Neural cell (in vitro differentiated cells): ENCODE measurements around the gene GTPBP6. TPM values are rescaled to one million over a fixed set of nuclear protein-coding genes. Genes with fewer than 3 reads are reported as not detected.

Experiments
- H2AFZ ChIP-seq: fragments of 200-600, 300-800 bp; sonication (generic), shearing (Covaris generic); 2 replicates; pipeline ENCODE4 v1.6.0; 2014; ENCODE audit warnings: low read depth, mild to moderate bottlenecking, antibody characterized with exemption, low read length, moderate library complexity
- H3F3A ChIP-seq: fragments of 200-600 bp; shearing (Covaris generic); 2 replicates; pipeline ENCODE4 v1.6.1; 2016; ENCODE audit warnings: mild to moderate bottlenecking, moderate library complexity, mixed read lengths, antibody characterized with exemption, low read length; ENCODE audit not compliant: insufficient read depth, poor library complexity, severe bottlenecking
- H3K27ac ChIP-seq: fragments of 200-600, 300-800 bp; sonication (generic), shearing (Covaris generic); 2 replicates; pipeline ENCODE4 v1.5.1; 2014; ENCODE audit warnings: mild to moderate bottlenecking, low read length, moderate library complexity
- H3K27me3 ChIP-seq: fragments of 300-800, 200-600 bp; sonication (generic), shearing (Covaris generic); 2 replicates; pipeline ENCODE4 v1.6.0; 2014; ENCODE audit warnings: mild to moderate bottlenecking, low read depth, low read length, moderate library complexity; ENCODE audit not compliant: insufficient read depth
- H3K36me3 ChIP-seq: fragments of 300-800, 200-600 bp; sonication (generic), shearing (Covaris generic); 2 replicates; pipeline ENCODE4 v1.5.1; 2014; ENCODE audit warnings: mild to moderate bottlenecking, antibody characterized with exemption, low read length, moderate library complexity; ENCODE audit not compliant: insufficient read depth
- H3K4me2 ChIP-seq: fragments of 300-800, 200-600 bp; sonication (generic), shearing (Covaris generic); 2 replicates; pipeline ENCODE4 v1.6.0; 2014; ENCODE audit warnings: mild to moderate bottlenecking, low read length
- H3K4me3 ChIP-seq: fragments of 300-800, 200-600 bp; sonication (generic), shearing (Covaris generic); 2 replicates; pipeline ENCODE4 v1.5.1; 2014; ENCODE audit warnings: mild to moderate bottlenecking, low read length, moderate library complexity
- H3K79me2 ChIP-seq: fragments of 200-600 bp; shearing (Covaris generic); replicated peaks from 2 replicates; pipeline ENCODE4 v1.6.0; 2014; ENCODE audit warnings: mild to moderate bottlenecking, low read length, moderate library complexity; ENCODE audit not compliant: insufficient read depth
- H3K9ac ChIP-seq: fragments of 300-800, 200-600 bp; sonication (generic), shearing (Covaris generic); 2 replicates; pipeline ENCODE4 v1.6.1; 2016; ENCODE audit warnings: mild to moderate bottlenecking, low read length, mixed read lengths
- H3K9me2 ChIP-seq: fragments of 200-600 bp; shearing (Covaris generic); 2 replicates; pipeline ENCODE4 v1.6.1; 2016; ENCODE audit warnings: mild to moderate bottlenecking, low read length, mixed read lengths; ENCODE audit not compliant: insufficient read depth
- H3K9me3 ChIP-seq: fragments of 200-600, 300-800 bp; sonication (generic), shearing (Covaris generic); 2 replicates; pipeline ENCODE4 v1.6.1; 2016; ENCODE audit warnings: mild to moderate bottlenecking, mixed run types, low read length, moderate library complexity, mixed read lengths
- H4K20me1 ChIP-seq: fragments of 200-600 bp; shearing (Covaris generic); 2 replicates; pipeline ENCODE4 v1.6.1; 2016; ENCODE audit warnings: mild to moderate bottlenecking, mixed run types; ENCODE audit not compliant: insufficient read depth
- EP300 ChIP-seq: fragments of 450-650 bp; conservative IDR thresholded peaks from 2 replicates; pipeline ENCODE4 v1.6.1; 2014; ENCODE audit warnings: antibody characterized with exemption, mild to moderate bottlenecking, moderate library complexity; ENCODE audit not compliant: poor library complexity, severe bottlenecking
- EZH2 ChIP-seq: fragments of 200-600, 300-800 bp; shearing (Covaris generic), sonication (generic); IDR thresholded peaks from 2 replicates; pipeline ENCODE4 v1.6.1; 2014; ENCODE audit warnings: antibody characterized with exemption, low read length, borderline replicate concordance, mild to moderate bottlenecking; ENCODE audit not compliant: insufficient read depth, poor library complexity, severe bottlenecking
- MXI1 ChIP-seq: fragments of 450-650 bp; conservative IDR thresholded peaks from 2 replicates; pipeline ENCODE4 v1.6.1; 2014; ENCODE audit warnings: antibody characterized with exemption, mild to moderate bottlenecking; ENCODE audit not compliant: poor library complexity, severe bottlenecking
- POLR2AphosphoS5 ChIP-seq: IDR thresholded peaks from 2 replicates; pipeline ENCODE4 v1.6.1; 2012
- RAD21 ChIP-seq: fragments of 450-650 bp; conservative IDR thresholded peaks from 2 replicates; pipeline ENCODE4 v1.6.1; 2014; ENCODE audit warnings: antibody characterized with exemption, mild to moderate bottlenecking, moderate library complexity
- SMC3 ChIP-seq: fragments of 450-650 bp; conservative IDR thresholded peaks from 2 replicates; pipeline ENCODE4 v1.6.1; 2014; ENCODE audit warnings: antibody characterized with exemption, mild to moderate bottlenecking, moderate library complexity; ENCODE audit not compliant: poor library complexity
- TAF1 ChIP-seq: IDR thresholded peaks from 2 replicates; pipeline ENCODE4 v1.6.1; 2012; ENCODE audit warnings: low read depth
- polyA plus RNA-seq: library from polyadenylated mRNA; depleted of rRNA; stranded (reverse); fragments of >200 nt; gene quantifications from 2 replicates; pipeline ENCODE4 v1.2.3, GENCODE V29; 2014
- TF ChIP-seq, protein P1 (sequence below): IDR thresholded peaks from 2 replicates; pipeline ENCODE4 v1.6.1; 2012; ENCODE audit warnings: borderline replicate concordance
- TF ChIP-seq, protein P2 (sequence below): fragments of 450-650 bp; IDR thresholded peaks from 2 replicates; pipeline ENCODE4 v1.5.1; 2014; ENCODE audit warnings: antibody characterized with exemption, mild to moderate bottlenecking, moderate library complexity; ENCODE audit not compliant: poor library complexity, severe bottlenecking

GTPBP6 gene
- polyA plus RNA-seq, 1 donor from 2014 or later = 23.6 TPM

DNA sequence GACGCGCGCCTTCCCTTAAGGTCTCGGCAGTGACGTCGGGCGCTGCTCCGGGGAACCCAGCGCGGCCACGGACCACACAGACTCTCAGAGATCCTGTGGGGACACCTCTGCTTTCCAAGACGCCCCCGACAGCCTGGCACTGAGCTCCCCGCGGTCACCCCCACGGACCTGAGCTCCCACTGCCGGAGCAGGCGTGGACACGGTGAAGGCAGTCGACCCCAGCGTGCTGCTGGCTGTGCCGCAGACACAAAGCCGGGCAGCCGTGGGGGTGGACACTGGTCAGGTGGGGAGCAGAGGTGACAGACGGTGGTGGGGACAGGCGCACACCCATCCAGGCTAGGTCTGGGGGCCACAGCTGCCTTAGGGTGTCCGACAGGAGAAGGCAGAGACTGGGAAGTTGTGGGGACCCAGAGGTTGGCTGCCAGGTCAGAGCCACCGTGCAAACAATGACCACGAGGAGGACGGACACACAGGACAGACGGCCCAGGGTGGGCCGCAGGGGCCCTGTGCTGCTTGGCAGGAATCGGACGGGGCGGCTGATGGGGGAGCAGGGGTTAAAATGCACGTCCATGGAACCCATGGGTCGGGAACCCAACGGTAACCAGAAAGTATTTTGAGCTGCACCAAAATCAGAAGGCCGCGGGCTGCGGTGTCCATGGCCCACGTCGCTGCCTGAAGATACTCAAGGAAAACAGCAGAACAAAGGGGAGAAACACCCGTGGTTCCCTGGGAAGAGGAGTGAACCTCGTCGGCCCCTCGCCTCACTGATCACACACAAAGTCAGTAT is 16.6 kb upstream of the GTPBP6 start:
- H2AFZ ChIP-seq = no peak overlapping the region
- H3K79me2 ChIP-seq = no peaks in the 10 kb centered on the region
- no peak overlapping the region for H3K9ac ChIP-seq
- no peak overlapping the region for H3K4me3 ChIP-seq
- no peaks in the 10 kb centered on the region for H3F3A ChIP-seq
- H3K27ac ChIP-seq = no peak overlapping the region
- TF ChIP-seq TAF1 (no peak), POLR2AphosphoS5 (no peak), EP300 (no peak), SMC3 (no peak)
- TF ChIP-seq, protein P1, sequence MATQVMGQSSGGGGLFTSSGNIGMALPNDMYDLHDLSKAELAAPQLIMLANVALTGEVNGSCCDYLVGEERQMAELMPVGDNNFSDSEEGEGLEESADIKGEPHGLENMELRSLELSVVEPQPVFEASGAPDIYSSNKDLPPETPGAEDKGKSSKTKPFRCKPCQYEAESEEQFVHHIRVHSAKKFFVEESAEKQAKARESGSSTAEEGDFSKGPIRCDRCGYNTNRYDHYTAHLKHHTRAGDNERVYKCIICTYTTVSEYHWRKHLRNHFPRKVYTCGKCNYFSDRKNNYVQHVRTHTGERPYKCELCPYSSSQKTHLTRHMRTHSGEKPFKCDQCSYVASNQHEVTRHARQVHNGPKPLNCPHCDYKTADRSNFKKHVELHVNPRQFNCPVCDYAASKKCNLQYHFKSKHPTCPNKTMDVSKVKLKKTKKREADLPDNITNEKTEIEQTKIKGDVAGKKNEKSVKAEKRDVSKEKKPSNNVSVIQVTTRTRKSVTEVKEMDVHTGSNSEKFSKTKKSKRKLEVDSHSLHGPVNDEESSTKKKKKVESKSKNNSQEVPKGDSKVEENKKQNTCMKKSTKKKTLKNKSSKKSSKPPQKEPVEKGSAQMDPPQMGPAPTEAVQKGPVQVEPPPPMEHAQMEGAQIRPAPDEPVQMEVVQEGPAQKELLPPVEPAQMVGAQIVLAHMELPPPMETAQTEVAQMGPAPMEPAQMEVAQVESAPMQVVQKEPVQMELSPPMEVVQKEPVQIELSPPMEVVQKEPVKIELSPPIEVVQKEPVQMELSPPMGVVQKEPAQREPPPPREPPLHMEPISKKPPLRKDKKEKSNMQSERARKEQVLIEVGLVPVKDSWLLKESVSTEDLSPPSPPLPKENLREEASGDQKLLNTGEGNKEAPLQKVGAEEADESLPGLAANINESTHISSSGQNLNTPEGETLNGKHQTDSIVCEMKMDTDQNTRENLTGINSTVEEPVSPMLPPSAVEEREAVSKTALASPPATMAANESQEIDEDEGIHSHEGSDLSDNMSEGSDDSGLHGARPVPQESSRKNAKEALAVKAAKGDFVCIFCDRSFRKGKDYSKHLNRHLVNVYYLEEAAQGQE = no peak
- H3K9me3 ChIP-seq = no peaks in the 10 kb centered on the region
- H3K9me2 ChIP-seq = no peaks in the 10 kb centered on the region
- no peaks in the 10 kb centered on the region for H3K27me3 ChIP-seq
- H4K20me1 ChIP-seq = no peaks in the 10 kb centered on the region
- no peaks in the 10 kb centered on the region for H3K36me3 ChIP-seq
- no peak overlapping the region for H3K4me2 ChIP-seq

DNA sequence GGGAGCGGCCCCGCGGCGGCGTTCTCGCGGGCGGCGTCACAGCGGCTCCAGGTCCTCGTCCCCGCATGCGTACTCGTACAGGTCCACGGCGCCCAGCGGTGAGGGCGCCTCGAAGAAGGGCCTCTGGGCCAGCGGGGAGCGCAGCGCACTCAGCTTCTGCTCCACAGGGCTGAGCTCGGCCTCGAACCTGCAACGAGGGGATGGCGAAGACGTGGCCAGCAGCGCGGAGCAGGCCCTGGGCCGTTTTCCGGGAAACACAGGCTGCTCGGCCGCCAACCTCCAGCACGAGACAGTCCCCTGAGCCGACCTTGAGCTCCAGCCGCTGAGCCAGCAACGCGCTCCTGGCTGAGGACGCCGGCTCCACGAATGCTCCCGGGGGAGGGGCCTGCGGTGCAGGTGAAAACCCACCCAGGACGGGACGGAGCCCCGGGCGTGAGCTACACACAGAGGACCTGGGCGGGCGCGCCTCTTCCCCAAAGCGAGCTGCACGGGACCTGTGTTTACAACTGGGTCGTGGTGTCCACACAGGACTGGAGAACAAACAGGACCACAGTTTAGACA is 15.8 kb upstream of the GTPBP6 start:
- no peak overlapping the region for H3K9ac ChIP-seq
- no peaks in the 10 kb centered on the region for H3K36me3 ChIP-seq
- no peak overlapping the region for H3K27ac ChIP-seq
- no peaks in the 10 kb centered on the region for H3K9me3 ChIP-seq
- no peak overlapping the region for H3K4me3 ChIP-seq
- no peak for TF ChIP-seq EZH2
- TF ChIP-seq RAD21 = no peak
- TF ChIP-seq POLR2AphosphoS5 = no peak
- TF ChIP-seq SMC3 = no peak
- no peak for TF ChIP-seq TAF1
- H3K4me2 ChIP-seq = no peak overlapping the region
- H3K27me3 ChIP-seq = no peaks in the 10 kb centered on the region
- no peaks in the 10 kb centered on the region for H4K20me1 ChIP-seq
- no peaks in the 10 kb centered on the region for H3K79me2 ChIP-seq
- no peaks in the 10 kb centered on the region for H3K9me2 ChIP-seq
- H3F3A ChIP-seq = no peaks in the 10 kb centered on the region
- no peak overlapping the region for H2AFZ ChIP-seq

DNA sequence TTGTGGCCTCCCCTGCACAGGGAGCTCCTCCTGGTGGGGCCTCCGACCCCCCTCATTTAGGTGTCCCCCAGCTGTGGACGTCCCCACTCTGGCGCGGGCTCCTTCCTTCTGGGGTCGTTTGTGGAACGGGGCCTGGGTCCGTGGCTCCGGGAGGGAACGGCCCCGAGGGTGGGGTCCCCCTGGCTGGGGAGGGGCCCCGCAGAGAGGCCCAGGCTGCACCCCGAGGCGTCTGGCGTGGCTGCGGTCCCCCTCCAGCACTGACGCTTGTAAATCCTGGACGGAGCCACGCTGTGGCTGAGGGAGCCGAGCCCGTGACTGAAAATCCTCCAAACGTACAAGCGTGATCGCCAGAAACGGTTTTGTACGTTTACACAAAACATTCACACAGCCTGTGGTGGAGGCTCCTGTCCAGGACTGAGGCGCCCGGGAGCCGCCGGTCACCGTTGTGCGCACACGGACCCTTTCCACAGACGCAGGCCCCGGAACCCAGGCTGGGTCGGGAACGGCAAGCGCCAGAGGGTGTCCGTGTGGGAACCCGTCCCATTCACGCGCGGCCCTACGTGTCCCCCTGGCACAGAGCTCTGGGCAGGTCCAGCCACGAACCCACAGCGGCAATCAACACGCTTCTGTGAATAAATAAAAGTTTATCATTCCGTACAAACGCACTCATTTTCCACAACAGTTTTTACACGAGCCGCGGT is 15.2 kb upstream of the GTPBP6 start:
- no peaks in the 10 kb centered on the region for H3K9me3 ChIP-seq
- no peaks in the 10 kb centered on the region for H4K20me1 ChIP-seq
- no peak overlapping the region for H3K4me3 ChIP-seq
- H3K27ac ChIP-seq = no peak overlapping the region
- no peak overlapping the region for H3K4me2 ChIP-seq
- no peaks in the 10 kb centered on the region for H3K36me3 ChIP-seq
- no peaks in the 10 kb centered on the region for H3F3A ChIP-seq
- H3K9ac ChIP-seq = no peak overlapping the region
- H3K27me3 ChIP-seq = no peaks in the 10 kb centered on the region
- H2AFZ ChIP-seq = no peak overlapping the region
- no peaks in the 10 kb centered on the region for H3K79me2 ChIP-seq
- no peaks in the 10 kb centered on the region for H3K9me2 ChIP-seq
- TF ChIP-seq SMC3 (no peak), EZH2 (no peak), TAF1 (no peak), POLR2AphosphoS5 (no peak), MXI1 (no peak), RAD21 (no peak), EP300 (no peak)
- TF ChIP-seq, protein P1 = no peak
- TF ChIP-seq, protein P2, sequence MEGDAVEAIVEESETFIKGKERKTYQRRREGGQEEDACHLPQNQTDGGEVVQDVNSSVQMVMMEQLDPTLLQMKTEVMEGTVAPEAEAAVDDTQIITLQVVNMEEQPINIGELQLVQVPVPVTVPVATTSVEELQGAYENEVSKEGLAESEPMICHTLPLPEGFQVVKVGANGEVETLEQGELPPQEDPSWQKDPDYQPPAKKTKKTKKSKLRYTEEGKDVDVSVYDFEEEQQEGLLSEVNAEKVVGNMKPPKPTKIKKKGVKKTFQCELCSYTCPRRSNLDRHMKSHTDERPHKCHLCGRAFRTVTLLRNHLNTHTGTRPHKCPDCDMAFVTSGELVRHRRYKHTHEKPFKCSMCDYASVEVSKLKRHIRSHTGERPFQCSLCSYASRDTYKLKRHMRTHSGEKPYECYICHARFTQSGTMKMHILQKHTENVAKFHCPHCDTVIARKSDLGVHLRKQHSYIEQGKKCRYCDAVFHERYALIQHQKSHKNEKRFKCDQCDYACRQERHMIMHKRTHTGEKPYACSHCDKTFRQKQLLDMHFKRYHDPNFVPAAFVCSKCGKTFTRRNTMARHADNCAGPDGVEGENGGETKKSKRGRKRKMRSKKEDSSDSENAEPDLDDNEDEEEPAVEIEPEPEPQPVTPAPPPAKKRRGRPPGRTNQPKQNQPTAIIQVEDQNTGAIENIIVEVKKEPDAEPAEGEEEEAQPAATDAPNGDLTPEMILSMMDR = no peak
